Measurements from ENCODE around the gene PSMB10. TPM values are rescaled to one million over a fixed set of nuclear protein-coding genes. Genes with fewer than 3 reads are reported as not detected.

Gene PSMB10
- total and polyA plus RNA-seq, 2 of the 4 experiments (the other 2 are of a cell fraction): 28.7 to 36.7 TPM

GRCh38 chr16:67939507-67940445 is 3.1 kb upstream of the PSMB10 start:
- no TSS peak for BruUV-seq (replicated peaks)
- Histone ChIP-seq H3K4me3 (ENCODE audit: insufficient read depth, low read depth, low read length) (no peak overlapping the region), H3K27me3 (ENCODE audit: control insufficient read depth, insufficient read depth, low read length) (no peaks in the 10 kb centered on the region), H2AK5ac (ENCODE audit: low read depth, low read length) (0 out of 2 replicates have a peak overlapping the region, but pooled peaks have one; percentile 3), H3K9ac (ENCODE audit: low read depth, low read length) (no peak overlapping the region), H3K4ac (ENCODE audit: low read depth, low read length) (no peak overlapping the region), H2BK20ac (ENCODE audit: low read depth, low read length) (no peak overlapping the region), H3K9me1 (ENCODE audit: insufficient read depth, low read length) (peaks cover 12% of the 10 kb centered on the region), H3K14ac (replicated peaks; ENCODE audit: low read depth, low read length) (no peak overlapping the region), H4K5ac (ENCODE audit: low read depth, low read length) (no peak overlapping the region), H3K4me2 (ENCODE audit: low read depth, low read length) (no peak overlapping the region), H2BK15ac (ENCODE audit: low read depth, low read length) (no peak overlapping the region), H4K91ac (ENCODE audit: insufficient read depth, low read depth, low read length) (no peak overlapping the region), H3K27ac (ENCODE audit: insufficient read depth, low read length) (no peak overlapping the region), H3K56ac (ENCODE audit: extremely low read depth, insufficient read depth, low read length) (no peak overlapping the region), H2AFZ (replicated peaks; ENCODE audit: low read length, poor library complexity) (no peak overlapping the region), H2AK9ac (replicated peaks; ENCODE audit: low read depth, low read length, poor library complexity) (peak overlapping the region; percentile 65), H2BK5ac (ENCODE audit: low read depth, low read length, poor library complexity, severe bottlenecking) (no peak overlapping the region), H3K18ac (ENCODE audit: low read depth, low read length) (no peak overlapping the region), H3K36me3 (ENCODE audit: control insufficient read depth, insufficient read depth, low read length) (peaks cover 50% of the 10 kb centered on the region), H4K8ac (ENCODE audit: low read depth in 2 of 2, low read length in 2 of 2) (0 out of 4 replicates have a peak overlapping the region, but pooled peaks of 1 of the 2 experiments have one; percentile 12), H3K79me1 (ENCODE audit: low read depth in 1 of 2, low read length in 2 of 2) (peaks cover 14 to 76% of the 10 kb centered on the region in 2 experiments; a peak in 3 of 4 replicates), H3K9me3 (ENCODE audit: control insufficient read depth, insufficient read depth, low read length) (no peaks in the 10 kb centered on the region), H2BK120ac (ENCODE audit: low read depth, low read length) (no peak overlapping the region), H4K20me1 (ENCODE audit: insufficient read depth, low read length) (peaks cover 47% of the 10 kb centered on the region), H3K23ac (ENCODE audit: low read depth, low read length) (no peak overlapping the region), H3K4me1 (ENCODE audit: control insufficient read depth, insufficient read depth, low read length) (peaks cover 11% of the 10 kb centered on the region)
- CTCF ChIA-PET: no interaction called here
- WGBS, 2 experiments (ENCODE audit: extremely low coverage in 2 of 2, insufficient read length in 1 of 2): 98% methylated on average over 9 of the region's 33 CpGs; no CpG with 5 or more reads in 1 of the 2 experiments
- in situ Hi-C loops (cut with MboI; ENCODE audit: low sequenced_read_pairs) (loop anchor here (25.0 kb wide), 1 partner anchor 402 kb away; the partner anchor contains the start of gene RIPOR1), intact Hi-C loops (cut with micrococcal nuclease) (loop anchor here (5.0 kb wide), 1 partner anchor 377 kb away; the partner anchor contains the start of gene CTCF), dilution Hi-C loops (cut with HindIII; ENCODE audit: low sequenced_read_pairs, unreplicated experiment) (no loop called here)
- POLR2A ChIA-PET (ENCODE audit: unreplicated experiment): no interaction called here
- DNase-seq: no peak
- no peak for ATAC-seq (ENCODE audit: low read depth)
- TF ChIP-seq CEBPB (IDR thresholded peaks at IDR 0.05; ENCODE audit: low read depth, low read length) (no peak), FOS (IDR thresholded peaks at IDR 0.05; ENCODE audit: low read depth, low read length) (no peak), MAZ (IDR thresholded peaks at IDR 0.05; ENCODE audit: borderline replicate concordance, low read depth, low read length) (no peak), MAFK (IDR thresholded peaks at IDR 0.05; ENCODE audit: low read depth, low read length) (no peak), CTCF (conservative IDR thresholded peaks at IDR 0.05; ENCODE audit: low read depth, low read length) (no peak), RCOR1 (IDR thresholded peaks at IDR 0.05; ENCODE audit: insufficient replicate concordance, low read length) (no peak), USF2 (IDR thresholded peaks at IDR 0.05; ENCODE audit: low read depth, low read length) (no peak), CHD1 (IDR thresholded peaks at IDR 0.05; ENCODE audit: low read depth, low read length) (no peak), NFE2L2 (IDR thresholded peaks at IDR 0.05; ENCODE audit: low read depth, low read length) (no peak), ELK1 (IDR thresholded peaks at IDR 0.05; ENCODE audit: borderline replicate concordance, low read depth, low read length) (no peak), SMC3 (IDR thresholded peaks at IDR 0.05; ENCODE audit: low read depth, low read length) (no peak), RFX5 (IDR thresholded peaks at IDR 0.05; ENCODE audit: low read depth, low read length) (no peak), RAD21 (IDR thresholded peaks at IDR 0.05; ENCODE audit: low read length) (no peak)

Data from IMR-90 (cell line).